Measurements from ENCODE around the gene DNASE1L1.

The DNASE1L1 gene

DNA sequence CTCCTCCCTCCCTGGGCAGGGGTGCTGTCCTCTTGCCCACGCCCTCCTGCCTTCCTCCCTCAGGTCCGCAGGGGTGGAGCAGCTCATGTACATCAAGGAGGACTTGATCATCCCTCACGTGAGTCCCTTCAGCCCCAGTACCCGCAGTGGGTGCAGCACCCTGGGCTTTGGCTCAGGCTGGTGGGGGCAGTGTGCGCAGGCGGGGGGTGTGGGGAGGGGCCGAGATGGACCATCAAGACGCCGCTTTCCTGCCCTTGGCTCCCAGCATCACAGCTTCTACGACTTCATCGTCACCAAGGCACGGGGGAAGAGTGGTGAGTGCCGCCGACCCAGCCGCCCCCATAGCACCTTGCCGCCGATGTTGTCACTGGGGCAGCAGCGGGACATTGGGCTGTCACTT, 40.6 kb upstream of the DNASE1L1 start:
- Histone ChIP-seq H3K4me3 (no peak overlapping the region), H3K27me3 (no peaks in the 10 kb centered on the region), H3K36me3 (peaks cover 12 to 30% (median 23%) of the 10 kb centered on the region in 3 donors), H3K4me1 (peaks cover 0 to 15% (median 10%) of the 10 kb centered on the region in 4 donors), H3K27ac (no peak overlapping the region), H3K9me3 (no peaks in the 10 kb centered on the region)
- TF ChIP-seq CTCF (IDR thresholded peaks at IDR 0.05), result no peak
- intact Hi-C loops (cut with DNase I; ENCODE audit: low total_unique reads), result no loop called here
- DNase-seq, result no peak

DNA sequence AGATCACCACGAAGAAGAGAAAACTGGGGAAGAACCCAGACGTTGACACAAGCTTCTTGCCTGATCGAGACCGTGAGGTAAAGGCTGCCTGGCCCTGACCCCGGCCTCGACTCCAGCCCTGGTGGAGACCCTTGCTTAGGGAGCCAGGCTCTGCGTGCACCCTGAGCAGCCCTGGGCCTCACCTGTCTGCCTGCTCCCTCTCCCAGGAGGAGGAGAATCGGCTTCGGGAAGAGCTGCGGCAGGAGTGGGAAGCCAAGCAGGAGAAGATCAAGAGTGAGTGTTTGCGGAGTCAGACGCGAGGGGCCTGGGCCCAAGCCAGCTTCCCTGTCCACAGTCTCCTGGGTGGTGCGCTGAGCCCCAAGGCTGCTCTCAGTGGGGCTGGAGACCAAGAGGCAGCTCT, 39.4 kb upstream of the DNASE1L1 start:
- H3K9me3 ChIP-seq, result no peaks in the 10 kb centered on the region
- DNase-seq, result no peak
- TF ChIP-seq CTCF (IDR thresholded peaks at IDR 0.05), result no peak
- H3K4me3 ChIP-seq, result no peak overlapping the region
- intact Hi-C loops (cut with DNase I; ENCODE audit: low total_unique reads), result no loop called here
- no peak overlapping the region for H3K27ac ChIP-seq
- no peaks in the 10 kb centered on the region for H3K27me3 ChIP-seq
- H3K36me3 ChIP-seq, result peaks cover 12 to 30% (median 23%) of the 10 kb centered on the region in 3 donors
- peaks cover 0 to 19% (median 11%) of the 10 kb centered on the region in 4 donors for H3K4me1 ChIP-seq

- Histone ChIP-seq H3K4me3 (no peak overlapping the region), H3K27me3 (no peaks in the 10 kb centered on the region), H3K9me3 (no peaks in the 10 kb centered on the region), H3K27ac (no peak overlapping the region), H3K4me1 (peaks cover 0 to 22% (median 11%) of the 10 kb centered on the region in 4 donors), H3K36me3 (peaks cover 16 to 48% (median 35%) of the 10 kb centered on the region in 3 donors)
- intact Hi-C loops (cut with DNase I; ENCODE audit: low total_unique reads), result no loop called here
- TF ChIP-seq CTCF (IDR thresholded peaks at IDR 0.05), result no peak
- DNase-seq, result no peak
Observed at GRCh38 chrX:154446430-154446829, 37.4 kb upstream of the DNASE1L1 start.

DNA sequence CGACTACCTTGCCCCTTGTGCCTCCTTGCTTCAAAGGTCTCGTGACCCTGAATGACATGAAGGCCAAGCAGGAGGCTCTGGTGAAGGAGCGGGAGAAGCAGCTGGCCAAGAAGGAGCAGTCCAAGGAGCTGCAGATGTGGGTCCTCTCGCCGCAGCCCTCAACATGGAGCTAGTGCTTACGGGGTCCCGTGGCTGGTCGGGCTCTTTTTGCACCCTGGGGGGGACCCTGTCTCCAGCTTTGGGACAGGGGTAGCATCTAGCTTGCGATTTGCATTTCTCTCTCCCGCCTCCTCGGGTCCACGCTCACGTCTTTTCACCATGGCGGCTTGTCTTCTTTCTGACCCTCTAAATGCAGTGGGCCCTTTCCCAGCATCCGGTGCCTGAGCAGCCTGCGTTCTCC, 36.7 kb upstream of the DNASE1L1 start:
- no peak overlapping the region for H3K4me3 ChIP-seq
- H3K36me3 ChIP-seq, result peaks cover 16 to 52% (median 36%) of the 10 kb centered on the region in 3 donors
- DNase-seq, result no peak
- no peaks in the 10 kb centered on the region for H3K9me3 ChIP-seq
- peaks cover 0 to 22% (median 11%) of the 10 kb centered on the region in 4 donors for H3K4me1 ChIP-seq
- TF ChIP-seq CTCF (IDR thresholded peaks at IDR 0.05), result no peak
- no peaks in the 10 kb centered on the region for H3K27me3 ChIP-seq
- intact Hi-C loops (cut with DNase I; ENCODE audit: low total_unique reads), result no loop called here
- H3K27ac ChIP-seq, result no peak overlapping the region

DNA sequence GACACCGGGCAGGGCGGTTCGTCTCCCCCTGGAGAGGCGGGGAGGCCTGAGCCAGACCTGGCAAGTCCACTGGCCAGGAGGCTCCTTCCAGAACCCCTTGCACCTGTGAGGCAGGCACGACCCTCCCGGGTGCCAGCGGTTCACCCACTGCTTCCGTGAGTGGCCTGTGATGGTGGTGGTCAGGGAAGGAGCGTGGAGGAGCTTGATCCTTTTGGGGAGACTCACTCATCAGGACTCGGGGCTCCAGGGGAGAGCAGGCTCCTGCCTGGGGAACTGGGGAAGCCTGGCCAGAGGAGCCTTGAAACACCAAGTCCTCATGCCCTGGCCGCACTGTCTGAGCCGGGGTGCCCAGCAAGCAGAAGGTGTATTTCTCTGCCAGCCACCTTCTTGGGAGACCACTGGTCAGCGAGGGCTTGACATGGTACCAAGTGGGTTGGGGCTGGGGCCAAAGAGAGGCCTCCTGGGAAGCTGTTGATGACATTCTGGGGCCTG, 35.7 kb upstream of the DNASE1L1 start:
- peak overlapping the region; percentile 64 to 69 for H3K4me3 ChIP-seq
- no peaks in the 10 kb centered on the region for H3K9me3 ChIP-seq
- no peak for TF ChIP-seq CTCF (IDR thresholded peaks at IDR 0.05)
- DNase-seq, result no peak
- peak overlapping the region; percentile 83 to 91 for H3K27ac ChIP-seq
- peaks cover 16 to 43% (median 31%) of the 10 kb centered on the region in 3 donors for H3K36me3 ChIP-seq
- peaks cover 0 to 22% (median 11%) of the 10 kb centered on the region in 4 donors for H3K4me1 ChIP-seq
- H3K27me3 ChIP-seq, result no peaks in the 10 kb centered on the region
- intact Hi-C loops (cut with DNase I; ENCODE audit: low total_unique reads), result no loop called here

Data from tibial artery (tissue), 4 donors.